Neural cell (in vitro differentiated cells): ENCODE data around the gene MKRN1.

Source experiments
- CTCF ChIP-seq: fragments of 450-650 bp; IDR thresholded peaks from 2 replicates; pipeline ENCODE4 v1.5.1; 2014; ENCODE audit warnings: antibody characterized with exemption, mild to moderate bottlenecking, moderate library complexity; ENCODE audit not compliant: poor library complexity, severe bottlenecking
- EP300 ChIP-seq: fragments of 450-650 bp; conservative IDR thresholded peaks from 2 replicates; pipeline ENCODE4 v1.6.1; 2014; ENCODE audit warnings: antibody characterized with exemption, mild to moderate bottlenecking, moderate library complexity; ENCODE audit not compliant: poor library complexity, severe bottlenecking
- EZH2 ChIP-seq: fragments of 200-600, 300-800 bp; shearing (Covaris generic), sonication (generic); IDR thresholded peaks from 2 replicates; pipeline ENCODE4 v1.6.1; 2014; ENCODE audit warnings: antibody characterized with exemption, low read length, borderline replicate concordance, mild to moderate bottlenecking; ENCODE audit not compliant: insufficient read depth, poor library complexity, severe bottlenecking
- MXI1 ChIP-seq: fragments of 450-650 bp; conservative IDR thresholded peaks from 2 replicates; pipeline ENCODE4 v1.6.1; 2014; ENCODE audit warnings: antibody characterized with exemption, mild to moderate bottlenecking; ENCODE audit not compliant: poor library complexity, severe bottlenecking
- POLR2AphosphoS5 ChIP-seq: IDR thresholded peaks from 2 replicates; pipeline ENCODE4 v1.6.1; 2012
- RAD21 ChIP-seq: fragments of 450-650 bp; conservative IDR thresholded peaks from 2 replicates; pipeline ENCODE4 v1.6.1; 2014; ENCODE audit warnings: antibody characterized with exemption, mild to moderate bottlenecking, moderate library complexity
- REST ChIP-seq: IDR thresholded peaks from 2 replicates; pipeline ENCODE4 v1.6.1; 2012; ENCODE audit warnings: borderline replicate concordance
- SMC3 ChIP-seq: fragments of 450-650 bp; conservative IDR thresholded peaks from 2 replicates; pipeline ENCODE4 v1.6.1; 2014; ENCODE audit warnings: antibody characterized with exemption, mild to moderate bottlenecking, moderate library complexity; ENCODE audit not compliant: poor library complexity
- TAF1 ChIP-seq: IDR thresholded peaks from 2 replicates; pipeline ENCODE4 v1.6.1; 2012; ENCODE audit warnings: low read depth

GRCh38 chr7:140421521-140421920 lies 57.8 kb downstream of the MKRN1 start:
- no peak for TF ChIP-seq POLR2AphosphoS5
- no peak for TF ChIP-seq CTCF
- TF ChIP-seq EZH2, result no peak
- TF ChIP-seq EP300, result no peak
- TF ChIP-seq TAF1, result no peak
- no peak for TF ChIP-seq RAD21
- no peak for TF ChIP-seq REST
- no peak for TF ChIP-seq MXI1
- no peak for TF ChIP-seq SMC3
